Smooth muscle cell of the brain vasculature (primary cell): Measurements from ENCODE around the gene KCNA3.

Source experiments
- DNase-seq: peaks from one replicate; pipeline ENCODE4 v3.0.0-alpha.2; 2012; ENCODE audit warnings: low read depth, low spot score

The KCNA3 gene

GRCh38 chr1:110674337-110675059 is at the start of gene KCNA3:
Gene KCNA3, minus strand, starts transcription at chr1:110674940. Its CDS starts 131 bp downstream, at chr1:110674809.
- DNase-seq, result no peak

GRCh38 chr1:110722807-110723206 is 48.1 kb upstream of the KCNA3 start:
- no peak for DNase-seq

- DNase-seq, result no peak
Measured at GRCh38 chr1:110719908-110720307, 45.2 kb upstream of the KCNA3 start.

- no peak for DNase-seq
Measured at GRCh38 chr1:110718452-110718851, 43.7 kb upstream of the KCNA3 start.

GRCh38 chr1:110717179-110717578 is 42.4 kb upstream of the KCNA3 start:
- no peak for DNase-seq

- no peak for DNase-seq
Measured at GRCh38 chr1:110714374-110714995, 39.7 kb upstream of the KCNA3 start.

- DNase-seq, result no peak
Measured at GRCh38 chr1:110713221-110713620, 38.5 kb upstream of the KCNA3 start.

GRCh38 chr1:110710314-110710713 is 35.6 kb upstream of the KCNA3 start:
- no peak for DNase-seq

- no peak for DNase-seq
Measured at GRCh38 chr1:110708974-110709440, 34.3 kb upstream of the KCNA3 start.

- no peak for DNase-seq
Measured at GRCh38 chr1:110707232-110707631, 32.5 kb upstream of the KCNA3 start.

GRCh38 chr1:110706621-110707020 is 31.9 kb upstream of the KCNA3 start:
- DNase-seq, result no peak

GRCh38 chr1:110702260-110702659 is 27.5 kb upstream of the KCNA3 start:
- no peak for DNase-seq

GRCh38 chr1:110700767-110701166 is 26.0 kb upstream of the KCNA3 start:
- DNase-seq, result no peak

GRCh38 chr1:110697606-110698005 is 22.9 kb upstream of the KCNA3 start:
- DNase-seq, result no peak

- DNase-seq, result no peak
Measured at GRCh38 chr1:110696818-110697217, 22.1 kb upstream of the KCNA3 start.

GRCh38 chr1:110690709-110691365 is 16.1 kb upstream of the KCNA3 start:
- DNase-seq, result no peak

- DNase-seq, result no peak
Measured at GRCh38 chr1:110689868-110690267, 15.1 kb upstream of the KCNA3 start.

GRCh38 chr1:110688514-110688913 is 13.8 kb upstream of the KCNA3 start:
- DNase-seq, result no peak

- no peak for DNase-seq
Measured at GRCh38 chr1:110687250-110687649, 12.5 kb upstream of the KCNA3 start.

GRCh38 chr1:110686188-110686587 is 11.4 kb upstream of the KCNA3 start:
- DNase-seq, result no peak

- no peak for DNase-seq
Measured at GRCh38 chr1:110684491-110684890, 9.8 kb upstream of the KCNA3 start.

GRCh38 chr1:110682898-110683297 is 8.2 kb upstream of the KCNA3 start:
- no peak for DNase-seq
